Parathyroid adenoma (tissue), 2 donors: Measurements from ENCODE around the gene ACSS2.
A peak's percentile ranks its signal among the peaks of the same experiment; 100 is the strongest.

Experiments used
- H2AFZ ChIP-seq: fragments of 300-600 bp; sonication (generic); one replicate; pipeline ENCODE4 v1.7.0; 2017; ENCODE audit warnings: antibody characterized with exemption, mild to moderate bottlenecking
- H3K27ac ChIP-seq: fragments of 300-600 bp; sonication (generic); one replicate; pipeline ENCODE4 v1.7.0; 2017
- H3K27me3 ChIP-seq: fragments of 300-600 bp; sonication (generic); one replicate; pipeline ENCODE4 v1.7.0; 2017; ENCODE audit warnings: low read length; ENCODE audit not compliant: control insufficient read depth, insufficient read depth
- H3K36me3 ChIP-seq: fragments of 300-600 bp; sonication (generic); one replicate; pipeline ENCODE4 v1.7.0; 2017; ENCODE audit warnings: low read length; ENCODE audit not compliant: control insufficient read depth, insufficient read depth
- H3K4me1 ChIP-seq: fragments of 300-600 bp; sonication (generic); one replicate; pipeline ENCODE4 v1.7.0; 2017; ENCODE audit warnings: control low read depth
- H3K4me2 ChIP-seq: fragments of 300-600 bp; sonication (generic); one replicate; pipeline ENCODE4 v1.7.0; 2017; ENCODE audit warnings: low read length
- H3K4me3 ChIP-seq: fragments of 300-600 bp; sonication (generic); one replicate; pipeline ENCODE4 v1.7.0; 2017; ENCODE audit warnings: low read depth, low read length
- H3K79me2 ChIP-seq: fragments of 300-600 bp; sonication (generic); one replicate; pipeline ENCODE4 v1.7.0; 2017; ENCODE audit warnings: control low read depth
- H3K9ac ChIP-seq: fragments of 300-600 bp; sonication (generic); one replicate; pipeline ENCODE4 v1.7.0; 2017; ENCODE audit warnings: mild to moderate bottlenecking
- H3K9me3 ChIP-seq: fragments of 300-600 bp; sonication (generic); one replicate; pipeline ENCODE4 v1.7.0; 2017; ENCODE audit warnings: low read length; ENCODE audit not compliant: control insufficient read depth
- CTCF ChIP-seq: fragments of 300-600 bp; sonication (generic); IDR thresholded peaks from one replicate; pipeline ENCODE4 v1.7.0; 2017; ENCODE audit warnings: antibody characterized with exemption, mild to moderate bottlenecking
- donor health status: primary hyperparathyroidism.

The ACSS2 gene

GRCh38 chr20:34862724-34863123 is 13.7 kb upstream of the ACSS2 start:
- Histone ChIP-seq H3K9ac (no peak overlapping the region), H3K27ac (no peak overlapping the region), H2AFZ (no peak overlapping the region), H3K27me3 (no peaks in the 10 kb centered on the region), H3K9me3 (no peaks in the 10 kb centered on the region), H3K36me3 (no peaks in the 10 kb centered on the region), H3K79me2 (no peaks in the 10 kb centered on the region), H3K4me1 (no peaks in the 10 kb centered on the region), H3K4me3 (no peak overlapping the region), H3K4me2 (no peak overlapping the region)
- TF ChIP-seq CTCF: no peak

GRCh38 chr20:34863421-34863965 is 12.9 kb upstream of the ACSS2 start:
- H3K4me1 ChIP-seq: no peaks in the 10 kb centered on the region
- no peak overlapping the region for H3K4me3 ChIP-seq
- no peaks in the 10 kb centered on the region for H3K79me2 ChIP-seq
- H3K9ac ChIP-seq: no peak overlapping the region
- no peak overlapping the region for H3K27ac ChIP-seq
- H2AFZ ChIP-seq: no peak overlapping the region
- no peaks in the 10 kb centered on the region for H3K9me3 ChIP-seq
- TF ChIP-seq CTCF: no peak
- no peaks in the 10 kb centered on the region for H3K36me3 ChIP-seq
- H3K27me3 ChIP-seq: no peaks in the 10 kb centered on the region
- H3K4me2 ChIP-seq: no peak overlapping the region

GRCh38 chr20:34864216-34864615 is 12.2 kb upstream of the ACSS2 start:
- Histone ChIP-seq H3K27ac (no peak overlapping the region), H3K4me1 (no peaks in the 10 kb centered on the region), H3K79me2 (no peaks in the 10 kb centered on the region), H3K4me3 (no peak overlapping the region), H3K27me3 (no peaks in the 10 kb centered on the region), H3K9ac (no peak overlapping the region), H3K9me3 (no peaks in the 10 kb centered on the region), H3K36me3 (no peaks in the 10 kb centered on the region), H3K4me2 (no peak overlapping the region), H2AFZ (no peak overlapping the region)
- TF ChIP-seq CTCF: no peak

- Histone ChIP-seq H3K4me3 (no peak overlapping the region), H3K4me2 (no peak overlapping the region), H3K27ac (peak overlapping the region; percentile 31)
These were observed 5.0 kb upstream of the ACSS2 start for GRCh38 chr20:34871320-34871926.

More at GRCh38 chr20:34871320-34871926, 5.0 kb upstream of the ACSS2 start:
- H3K9ac ChIP-seq: no peak overlapping the region
- peaks cover 2% of the 10 kb centered on the region for H3K79me2 ChIP-seq
- H3K27me3 ChIP-seq: no peaks in the 10 kb centered on the region
- H3K4me1 ChIP-seq: peaks cover 25% of the 10 kb centered on the region
- no peak for TF ChIP-seq CTCF
- H2AFZ ChIP-seq: no peak overlapping the region
- H3K9me3 ChIP-seq: no peaks in the 10 kb centered on the region
- no peaks in the 10 kb centered on the region for H3K36me3 ChIP-seq
